Prostate gland (tissue), 2 donors: ENCODE results near the gene SLC29A2. TPM values are rescaled to one million over a fixed set of nuclear protein-coding genes. Genes with fewer than 3 reads are reported as not detected.
A peak's percentile ranks its signal among the peaks of the same experiment; 100 is the strongest.

Experiments
- DNase-seq: peaks from one replicate; pipeline ENCODE4 v3.0.0-alpha.2; 2019; ENCODE audit warnings: low spot score
- H3K27ac ChIP-seq, 2 donors: fragments of 200-600 bp; sonication (generic); 2 replicates each; pipeline ENCODE4 v1.5.1; 2017 to 2019
- H3K27me3 ChIP-seq: fragments of 200-600 bp; sonication (generic); replicated peaks from 2 replicates; pipeline ENCODE4 v1.5.1; 2019; ENCODE audit not compliant: insufficient read depth
- H3K36me3 ChIP-seq, 2 donors: fragments of 200-600 bp; sonication (generic); 1 replicate in 1 of 2; 2 replicates in 1 of 2; pipeline versions ENCODE4 v1.5.1 to v1.8.1; 2017 to 2019
- H3K4me1 ChIP-seq: fragments of 200-600 bp; sonication (generic); replicated peaks from 2 replicates; pipeline ENCODE4 v1.5.1; 2019
- H3K4me3 ChIP-seq, 2 donors: fragments of 200-600 bp; sonication (generic); 2 replicates each; pipeline ENCODE4 v1.5.1; 2017 to 2019
- H3K9me3 ChIP-seq: fragments of 200-600 bp; sonication (generic); 2 replicates; pipeline ENCODE4 v1.5.1; 2017
- POLR2A ChIP-seq: fragments of 450-650 bp; IDR thresholded peaks from one replicate; pipeline ENCODE4 v1.6.1; 2016; ENCODE audit warnings: antibody characterized with exemption, mild to moderate bottlenecking
- POLR2AphosphoS5 ChIP-seq: sonication (generic); formaldehyde crosslinking; IDR thresholded peaks from one replicate; pipeline ENCODE4 v1.6.1; 2017; ENCODE audit warnings: antibody characterized with exemption
- WGBS: methylation state at CpG from one replicate; pipeline ENCODE4 v1.1.5; 2018; 5-methylcytosine and 5-hydroxymethylcytosine counted together
- intact Hi-C: fragments of 100-400 bp; cut with DNase I; formaldehyde crosslinking; loops from one replicate; pipeline ENCODE4 v1.14.2; 2022
- total RNA-seq, 2 donors: library from RNA; depleted of rRNA; stranded (reverse); fragments of >200 nt; gene quantifications; one replicate each; pipeline ENCODE4 v1.1.0, GENCODE V29; 2016
- TF ChIP-seq, protein P1 (sequence below), 4 experiments: fragments of 200-600 bp in 2 of 4; fragments of 450-650 bp in 2 of 4; sonication (generic) in 2 of 4; IDR thresholded peaks; 1 replicate in 3 of 4; 2 replicates in 1 of 4; pipeline ENCODE4 v1.5.1; 2016 to 2019; ENCODE audit warnings: antibody characterized with exemption in 4 of 4, mild to moderate bottlenecking in 2 of 4, moderate library complexity in 2 of 4

The SLC29A2 gene
- total RNA-seq, 2 donors from 2014 or later, result 10.1 to 12.5 TPM

DNA sequence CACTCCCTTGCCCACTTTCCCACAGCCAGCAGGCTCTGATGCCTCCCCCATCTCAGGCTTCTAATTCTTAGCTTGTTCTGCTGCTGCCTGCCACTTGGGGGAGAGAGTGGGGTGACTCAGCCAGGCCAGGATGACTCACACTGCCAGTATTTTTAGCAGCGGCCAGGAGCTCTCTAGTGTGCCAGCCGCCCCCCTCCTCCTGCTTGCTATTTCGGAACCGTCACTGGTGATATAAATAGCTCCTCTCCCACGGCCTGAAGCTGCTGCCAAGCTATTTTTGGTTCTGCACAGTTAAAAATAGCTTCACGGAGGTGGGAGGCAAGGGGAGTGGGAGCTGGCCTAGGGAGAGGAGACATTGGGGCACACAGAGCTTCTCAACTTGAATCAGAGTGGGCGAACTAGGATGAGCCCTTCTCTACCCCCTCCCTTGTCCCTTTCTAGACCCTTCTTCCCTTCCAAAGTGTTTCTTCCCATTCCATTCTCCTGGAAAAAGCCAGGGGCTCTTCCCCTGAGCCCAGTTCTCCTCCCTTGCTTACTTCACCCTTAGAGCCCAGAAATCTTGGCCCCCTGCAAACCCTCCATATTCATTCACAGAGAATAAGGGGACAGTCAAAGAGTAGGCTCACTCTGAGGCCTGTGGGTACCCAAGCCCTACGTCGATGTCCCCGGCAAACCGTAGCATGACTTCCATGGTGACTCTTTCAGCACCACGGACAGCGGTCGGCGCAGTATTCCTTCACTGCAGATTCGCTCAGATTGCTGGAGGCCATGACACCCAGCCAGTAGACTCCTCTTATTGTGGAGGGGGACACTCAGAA, 46.8 kb upstream of the SLC29A2 start:
- WGBS, result 11% methylated on average over 16 of the region's 16 CpGs
- H3K9me3 ChIP-seq, result no peaks in the 10 kb centered on the region
- intact Hi-C loops, result no loop called here
- peak; percentile 25 for DNase-seq
- H3K36me3 ChIP-seq, result no peaks in the 10 kb centered on the region
- H3K27me3 ChIP-seq, result no peaks in the 10 kb centered on the region
- no peak overlapping the region for H3K4me3 ChIP-seq
- no peaks in the 10 kb centered on the region for H3K4me1 ChIP-seq
- H3K27ac ChIP-seq, result no peak overlapping the region
- TF ChIP-seq, protein P1, sequence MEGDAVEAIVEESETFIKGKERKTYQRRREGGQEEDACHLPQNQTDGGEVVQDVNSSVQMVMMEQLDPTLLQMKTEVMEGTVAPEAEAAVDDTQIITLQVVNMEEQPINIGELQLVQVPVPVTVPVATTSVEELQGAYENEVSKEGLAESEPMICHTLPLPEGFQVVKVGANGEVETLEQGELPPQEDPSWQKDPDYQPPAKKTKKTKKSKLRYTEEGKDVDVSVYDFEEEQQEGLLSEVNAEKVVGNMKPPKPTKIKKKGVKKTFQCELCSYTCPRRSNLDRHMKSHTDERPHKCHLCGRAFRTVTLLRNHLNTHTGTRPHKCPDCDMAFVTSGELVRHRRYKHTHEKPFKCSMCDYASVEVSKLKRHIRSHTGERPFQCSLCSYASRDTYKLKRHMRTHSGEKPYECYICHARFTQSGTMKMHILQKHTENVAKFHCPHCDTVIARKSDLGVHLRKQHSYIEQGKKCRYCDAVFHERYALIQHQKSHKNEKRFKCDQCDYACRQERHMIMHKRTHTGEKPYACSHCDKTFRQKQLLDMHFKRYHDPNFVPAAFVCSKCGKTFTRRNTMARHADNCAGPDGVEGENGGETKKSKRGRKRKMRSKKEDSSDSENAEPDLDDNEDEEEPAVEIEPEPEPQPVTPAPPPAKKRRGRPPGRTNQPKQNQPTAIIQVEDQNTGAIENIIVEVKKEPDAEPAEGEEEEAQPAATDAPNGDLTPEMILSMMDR (IDR thresholded peaks at IDR 0.05), result peak in 2 of 4 experiments; percentile 12 to 39
- TF ChIP-seq POLR2A, result no peak
- peak; percentile 64 for TF ChIP-seq POLR2AphosphoS5

DNA sequence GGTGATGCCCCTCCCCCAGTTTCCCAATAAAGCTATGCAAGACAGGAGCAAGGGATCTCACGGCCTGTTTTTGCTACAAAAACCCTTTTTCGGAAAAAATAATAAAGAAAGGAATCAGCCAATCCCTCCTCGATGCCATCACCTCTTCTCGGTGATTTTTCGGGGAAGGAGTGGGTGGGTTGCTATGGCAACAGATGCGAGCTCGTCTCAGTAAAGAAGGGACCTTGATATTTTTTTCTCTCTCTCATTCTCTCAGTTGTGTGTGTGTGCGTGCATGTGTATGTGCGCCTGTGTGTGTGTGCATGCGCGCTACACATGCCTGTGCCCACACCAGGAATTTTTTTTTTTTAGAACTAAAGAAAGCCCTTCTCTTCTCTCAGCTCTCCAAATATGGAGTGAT, 45.4 kb upstream of the SLC29A2 start:
- DNase-seq, result no peak
- Histone ChIP-seq H3K27me3 (no peaks in the 10 kb centered on the region), H3K27ac (no peak overlapping the region), H3K4me1 (no peaks in the 10 kb centered on the region), H3K9me3 (no peaks in the 10 kb centered on the region), H3K36me3 (no peaks in the 10 kb centered on the region), H3K4me3 (no peak overlapping the region)
- TF ChIP-seq, protein P1 (IDR thresholded peaks at IDR 0.05), result no peak
- TF ChIP-seq POLR2A (no peak), POLR2AphosphoS5 (no peak)
- WGBS, result 69% methylated on average over 11 of the region's 11 CpGs
- intact Hi-C loops, result no loop called here

DNA sequence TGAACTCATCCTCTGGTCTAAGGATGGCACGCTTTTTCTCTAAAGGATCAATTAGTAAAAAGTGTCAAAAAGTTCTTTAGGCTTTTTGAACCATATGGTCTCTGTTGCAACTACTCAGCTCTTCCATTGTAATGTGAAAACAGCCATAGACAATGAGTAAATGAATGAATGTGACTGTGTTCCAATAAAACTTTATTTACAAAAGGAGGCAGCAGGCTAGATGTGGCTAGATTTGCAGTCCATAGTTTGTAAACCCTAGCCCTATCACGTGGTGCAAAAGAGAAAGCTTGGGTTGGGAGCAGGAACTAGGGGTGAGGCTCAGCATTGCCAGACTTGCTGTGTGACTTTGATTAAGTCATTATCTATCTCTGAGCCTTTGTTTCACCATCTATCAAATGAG, 43.9 kb upstream of the SLC29A2 start:
- Histone ChIP-seq H3K4me1 (no peaks in the 10 kb centered on the region), H3K27ac (no peak overlapping the region), H3K4me3 (no peak overlapping the region), H3K27me3 (no peaks in the 10 kb centered on the region), H3K36me3 (no peaks in the 10 kb centered on the region), H3K9me3 (no peaks in the 10 kb centered on the region)
- intact Hi-C loops, result no loop called here
- no peak for DNase-seq
- TF ChIP-seq POLR2AphosphoS5 (no peak), POLR2A (no peak)
- TF ChIP-seq, protein P1 (IDR thresholded peaks at IDR 0.05), result no peak
- WGBS, result 62% methylated on average over 2 of the region's 2 CpGs

DNA sequence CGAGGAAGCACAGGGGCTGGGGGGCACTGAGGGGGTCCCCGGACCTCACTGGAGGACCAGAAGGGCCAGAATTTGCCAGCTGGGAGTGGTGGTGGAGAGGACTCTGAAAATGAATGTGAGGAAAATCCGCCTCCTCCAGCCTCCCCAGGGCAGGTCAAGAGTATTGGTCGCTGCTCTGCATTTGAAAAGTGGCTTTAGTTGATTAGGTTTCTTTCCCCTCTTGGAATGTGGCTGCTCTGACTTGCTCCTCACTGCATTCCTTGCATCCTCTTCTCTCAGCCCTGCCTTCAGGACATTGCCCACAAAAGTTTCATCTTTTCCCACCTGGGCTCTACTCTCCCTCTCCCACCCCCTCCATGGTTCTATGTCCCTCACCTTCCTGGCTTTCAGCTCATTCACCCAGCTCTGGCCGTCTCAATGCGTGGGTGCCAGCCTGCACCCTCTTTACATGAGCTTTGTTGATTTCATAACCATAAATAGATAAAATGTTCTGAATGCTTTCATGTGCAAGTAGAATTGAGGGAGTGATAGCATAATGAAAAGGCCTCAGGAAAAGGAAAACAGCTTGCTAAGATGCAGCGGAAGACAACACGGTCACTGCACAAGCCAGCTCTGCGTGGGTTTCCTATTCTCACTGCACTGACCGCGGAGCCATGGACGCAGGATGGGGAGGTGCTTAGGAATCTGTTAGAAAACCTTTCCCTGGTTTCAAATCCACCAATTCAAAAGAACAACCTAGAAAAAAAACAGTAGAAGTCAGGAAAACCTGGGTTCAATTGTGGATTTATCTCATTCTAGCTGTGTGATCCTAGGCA, 42.8 kb upstream of the SLC29A2 start:
- no peak for DNase-seq

More for the DNA sequence above, 42.8 kb upstream of the SLC29A2 start:
- Histone ChIP-seq H3K27me3 (peaks cover 4% of the 10 kb centered on the region), H3K4me3 (no peak overlapping the region), H3K27ac (no peak overlapping the region), H3K36me3 (no peaks in the 10 kb centered on the region), H3K9me3 (no peaks in the 10 kb centered on the region), H3K4me1 (no peaks in the 10 kb centered on the region)
- 59% methylated on average over 12 of the region's 12 CpGs for WGBS
- no peak for TF ChIP-seq POLR2AphosphoS5
- TF ChIP-seq, protein P1 (IDR thresholded peaks at IDR 0.05), result no peak
- no peak for TF ChIP-seq POLR2A
- intact Hi-C loops, result no loop called here
